HepG2 (cell line): Measurements from ENCODE around the gene ZFP62.

ENCODE experiments used
- BRCA1 ChIP-seq: sonication (generic); formaldehyde crosslinking; IDR thresholded peaks from 2 replicates; pipeline ENCODE4 v1.4.0; 2020; ENCODE audit warnings: missing genetic modification reagents
- PREB ChIP-seq: sonication (generic); formaldehyde crosslinking; IDR thresholded peaks from 2 replicates; pipeline ENCODE4 v1.4.0; 2020; ENCODE audit warnings: missing genetic modification reagents
- RNF2 ChIP-seq: fragments of 450-650 bp; conservative IDR thresholded peaks from 2 replicates; pipeline ENCODE4 v1.6.1; 2016; ENCODE audit warnings: low read depth
- ZBTB7B ChIP-seq: sonication (generic); formaldehyde crosslinking; IDR thresholded peaks from 2 replicates; pipeline ENCODE4 v1.4.0; 2020; ENCODE audit warnings: missing genetic modification reagents
- ZMYM4 ChIP-seq: sonication (generic); formaldehyde crosslinking; IDR thresholded peaks from 2 replicates; pipeline ENCODE4 v1.8.1; 2023; ENCODE audit warnings: mild to moderate bottlenecking, missing genetic modification reagents
- ZNF407 ChIP-seq: sonication (generic); formaldehyde crosslinking; IDR thresholded peaks from one replicate; pipeline ENCODE4 v1.5.1; 2020; ENCODE audit warnings: mild to moderate bottlenecking, missing genetic modification reagents; ENCODE audit errors: not compliant biosample characterization
- TF ChIP-seq, protein P1 (sequence below): sonication (generic); formaldehyde crosslinking; IDR thresholded peaks from 2 replicates; pipeline ENCODE4 v1.5.0; 2020; ENCODE audit warnings: mild to moderate bottlenecking, missing genetic modification reagents, moderate library complexity

DNA sequence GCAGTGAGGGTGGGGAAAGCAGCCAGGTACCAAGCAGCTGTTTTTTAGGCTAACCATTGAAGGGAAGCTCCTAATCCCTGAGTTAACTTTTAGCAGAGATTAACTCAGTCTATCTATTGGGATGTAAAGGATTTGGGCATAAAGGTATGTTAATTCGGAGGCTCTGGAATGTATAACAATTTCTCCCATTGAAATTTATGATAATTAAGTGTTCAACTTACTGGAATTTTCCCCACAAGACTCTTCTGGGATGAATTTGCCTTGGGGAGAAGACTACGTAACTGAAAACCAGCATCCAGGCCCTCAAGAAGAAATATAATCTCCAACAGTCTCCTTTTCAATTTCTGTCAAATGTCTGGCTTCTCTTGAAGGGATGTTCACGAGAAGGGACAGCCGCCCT, 23.6 kb downstream of the ZFP62 start:
- TF ChIP-seq ZMYM4 (CRISPR knock-in tag), result no peak
- TF ChIP-seq ZNF407 (CRISPR knock-in tag), result no peak
- TF ChIP-seq PREB (CRISPR knock-in tag), result no peak
- TF ChIP-seq BRCA1 (CRISPR knock-in tag), result no peak
- TF ChIP-seq ZBTB7B (CRISPR knock-in tag), result no peak
- no peak for TF ChIP-seq RNF2
- TF ChIP-seq, protein P1, sequence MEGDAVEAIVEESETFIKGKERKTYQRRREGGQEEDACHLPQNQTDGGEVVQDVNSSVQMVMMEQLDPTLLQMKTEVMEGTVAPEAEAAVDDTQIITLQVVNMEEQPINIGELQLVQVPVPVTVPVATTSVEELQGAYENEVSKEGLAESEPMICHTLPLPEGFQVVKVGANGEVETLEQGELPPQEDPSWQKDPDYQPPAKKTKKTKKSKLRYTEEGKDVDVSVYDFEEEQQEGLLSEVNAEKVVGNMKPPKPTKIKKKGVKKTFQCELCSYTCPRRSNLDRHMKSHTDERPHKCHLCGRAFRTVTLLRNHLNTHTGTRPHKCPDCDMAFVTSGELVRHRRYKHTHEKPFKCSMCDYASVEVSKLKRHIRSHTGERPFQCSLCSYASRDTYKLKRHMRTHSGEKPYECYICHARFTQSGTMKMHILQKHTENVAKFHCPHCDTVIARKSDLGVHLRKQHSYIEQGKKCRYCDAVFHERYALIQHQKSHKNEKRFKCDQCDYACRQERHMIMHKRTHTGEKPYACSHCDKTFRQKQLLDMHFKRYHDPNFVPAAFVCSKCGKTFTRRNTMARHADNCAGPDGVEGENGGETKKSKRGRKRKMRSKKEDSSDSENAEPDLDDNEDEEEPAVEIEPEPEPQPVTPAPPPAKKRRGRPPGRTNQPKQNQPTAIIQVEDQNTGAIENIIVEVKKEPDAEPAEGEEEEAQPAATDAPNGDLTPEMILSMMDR, result no peak
